NCI-H510A treated with DMSO at 0.1 percent for 48 hours (cell line): ENCODE results near the gene ATPAF1.
A peak's percentile ranks its signal among the peaks of the same experiment; 100 is the strongest.

Experiments
- DNase-seq: peaks from one replicate; lab custom pipeline; 2025; lab: John Stamatoyannopoulos, UW

Gene ATPAF1

GRCh38 chr1:46650491-46650890, 17.7 kb downstream of the ATPAF1 start:
- DNase-seq: no peak

- no peak for DNase-seq
These were observed 18.4 kb downstream of the ATPAF1 start for GRCh38 chr1:46649764-46650163.

GRCh38 chr1:46647611-46648010, 20.6 kb downstream of the ATPAF1 start:
- DNase-seq: no peak

DNA sequence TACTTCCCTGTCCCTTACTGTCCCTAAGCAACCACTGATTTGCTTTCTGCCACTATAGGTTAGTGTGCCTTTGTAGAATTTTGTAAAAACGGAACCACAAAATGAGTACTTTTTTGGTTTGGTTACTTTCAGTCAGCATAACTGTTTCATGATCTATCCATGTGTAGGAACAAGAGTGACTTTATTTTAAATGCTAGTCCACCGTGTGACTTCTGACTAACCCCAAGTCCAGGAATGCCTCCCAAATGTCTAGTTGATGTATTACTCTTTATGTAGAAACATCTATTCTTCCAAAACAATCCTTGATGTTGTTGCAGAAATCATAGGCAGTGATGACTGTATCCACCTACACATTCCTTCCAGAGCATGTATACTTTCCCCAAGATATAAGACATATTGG, 21.3 kb downstream of the ATPAF1 start:
- no peak for DNase-seq

- no peak for DNase-seq
These were observed 21.8 kb downstream of the ATPAF1 start for GRCh38 chr1:46646331-46646730.

DNA sequence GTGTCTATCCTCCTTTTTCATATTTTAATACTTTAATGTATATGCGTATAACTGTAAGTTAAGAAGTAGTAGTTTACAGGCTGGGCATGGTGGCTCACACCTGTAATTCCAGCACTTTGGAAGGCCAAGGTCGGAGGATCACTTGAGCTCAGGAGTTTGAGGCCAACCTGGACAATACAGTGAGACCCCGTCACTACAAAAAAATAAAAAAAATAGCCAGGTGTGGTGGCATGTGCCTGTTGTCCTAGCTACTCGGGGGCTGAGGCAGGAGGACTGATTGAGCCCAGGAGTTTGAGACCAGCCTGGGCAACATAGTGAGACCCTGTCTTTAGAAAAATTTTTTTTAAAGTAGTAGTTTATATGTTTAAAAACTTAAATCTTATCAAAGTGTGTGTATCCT, 22.3 kb downstream of the ATPAF1 start:
- no peak for DNase-seq

DNA sequence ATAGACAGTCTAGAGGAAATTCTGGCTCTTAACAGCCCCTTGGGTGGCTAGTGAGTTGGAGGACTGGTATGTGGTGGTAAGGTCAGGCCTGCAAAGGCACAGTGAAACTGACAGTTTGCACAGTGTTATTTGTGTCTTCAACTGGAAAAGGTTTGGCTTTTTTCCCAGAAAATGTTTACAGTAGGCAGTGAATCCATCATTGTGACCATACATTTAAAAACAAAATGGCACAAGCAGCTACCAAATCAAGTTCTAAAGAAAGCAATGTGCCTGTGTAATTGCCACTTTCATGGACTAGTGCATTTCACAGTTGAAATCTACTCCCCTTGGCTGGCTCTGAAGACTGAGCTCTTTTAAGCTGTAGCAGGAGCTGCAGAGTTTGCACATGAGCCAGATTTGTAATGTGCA, 24.8 kb downstream of the ATPAF1 start:
- peak; percentile 55 for DNase-seq

DNA sequence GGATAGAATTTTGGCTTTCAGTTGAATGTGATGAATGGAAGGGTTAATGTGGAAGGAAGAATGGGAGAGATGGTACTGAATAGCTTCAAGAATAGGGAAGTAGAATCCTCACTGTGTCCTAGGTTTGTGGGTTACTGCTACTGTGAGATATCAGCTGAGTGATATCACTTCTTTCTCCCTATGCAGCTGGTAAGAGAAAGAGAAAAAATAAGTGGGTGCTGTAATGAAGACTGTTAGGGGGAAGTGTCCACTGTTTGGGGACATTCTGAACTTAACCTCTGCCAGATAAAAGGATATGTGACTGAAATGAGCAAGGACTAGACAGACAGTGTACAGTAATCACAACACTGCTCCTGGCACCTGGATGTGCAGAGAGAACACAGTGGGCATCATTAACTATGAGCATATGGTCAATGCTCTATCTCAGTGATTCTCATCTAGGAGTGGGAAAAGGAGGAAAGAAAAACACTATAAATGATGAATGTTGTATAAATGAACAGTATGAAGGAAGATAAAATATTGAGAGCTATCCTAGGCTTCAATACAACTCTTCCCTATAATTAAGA, 26.0 kb downstream of the ATPAF1 start:
- DNase-seq: no peak

DNA sequence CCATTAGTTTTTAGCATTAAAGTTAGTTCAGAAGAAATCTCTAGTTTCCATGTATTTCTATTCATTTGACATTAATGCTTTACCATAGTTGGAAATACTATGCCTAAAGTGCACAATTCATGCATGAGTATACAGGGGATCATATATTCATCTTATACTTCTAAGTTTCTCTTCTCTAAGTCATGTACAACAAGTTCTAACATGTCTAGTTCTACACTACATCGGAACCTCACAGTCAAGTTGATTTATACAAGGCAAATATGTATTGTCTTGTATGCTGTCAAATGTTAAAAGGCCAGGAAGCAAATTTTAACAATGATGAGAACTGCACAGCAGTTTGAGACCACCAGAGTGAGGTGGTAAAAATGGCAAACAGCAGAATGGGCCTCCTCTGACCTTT, 28.6 kb downstream of the ATPAF1 start:
- no peak for DNase-seq

DNA sequence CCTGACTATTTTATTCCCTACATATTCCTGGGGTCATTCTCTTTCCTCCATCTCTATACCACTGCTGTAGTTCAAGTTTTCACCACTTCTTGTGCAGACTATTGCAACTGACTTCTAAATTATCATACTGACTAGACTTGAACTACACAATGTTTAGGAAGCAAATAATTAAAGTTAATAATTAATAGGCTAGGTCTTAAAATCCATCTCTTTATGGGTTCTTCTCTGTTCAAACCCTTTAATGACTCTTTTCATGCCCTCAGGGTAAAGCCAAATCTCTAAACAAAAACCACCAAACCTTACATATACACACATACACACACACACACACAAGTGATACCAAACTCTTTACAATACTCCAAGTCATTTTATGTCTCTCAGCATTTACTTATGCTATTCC, 29.2 kb downstream of the ATPAF1 start:
- DNase-seq: no peak

GRCh38 chr1:46637444-46638083, 30.6 kb downstream of the ATPAF1 start:
- DNase-seq: no peak

DNA sequence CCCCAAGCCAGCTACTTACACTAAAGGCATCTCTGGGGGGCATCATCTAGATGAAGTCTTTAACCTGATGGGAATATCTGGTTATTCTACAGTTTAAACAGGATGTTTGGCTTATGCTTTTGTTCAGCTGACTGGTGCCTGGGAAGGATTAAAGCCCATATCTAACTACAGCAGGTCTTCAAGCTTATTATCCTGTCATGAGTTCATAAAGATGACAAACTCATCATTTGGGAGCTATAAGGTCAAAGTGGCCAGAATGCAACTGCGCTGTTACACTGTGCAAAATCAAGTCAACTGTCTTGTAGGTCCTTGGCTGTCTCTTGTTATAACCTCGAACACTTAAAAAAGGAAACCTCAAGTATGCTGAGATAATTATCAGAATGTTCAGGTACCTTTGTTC, 33.0 kb downstream of the ATPAF1 start:
- DNase-seq: no peak

DNA sequence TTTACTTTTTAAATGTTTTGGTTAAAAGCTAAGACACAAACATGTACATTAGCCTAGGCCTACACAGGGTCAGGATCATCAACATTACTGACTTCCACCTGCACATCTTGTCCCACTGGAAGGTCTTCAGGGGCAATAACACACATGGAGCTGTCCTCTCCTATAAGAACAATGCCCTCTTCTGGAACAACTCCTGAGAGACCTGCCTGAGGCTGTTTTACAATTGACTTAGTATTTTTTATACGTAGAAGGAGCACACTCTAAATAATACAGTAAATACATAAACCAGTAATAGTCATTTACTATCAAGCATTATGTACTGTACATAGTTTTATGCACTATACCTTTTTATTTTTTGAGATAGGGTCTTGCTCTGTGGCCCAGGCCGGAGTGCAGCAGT, 37.4 kb downstream of the ATPAF1 start:
- no peak for DNase-seq

GRCh38 chr1:46623743-46624644, 44.2 kb downstream of the ATPAF1 start:
- no peak for DNase-seq

GRCh38 chr1:46622344-46622743, 45.8 kb downstream of the ATPAF1 start:
- DNase-seq: no peak

DNA sequence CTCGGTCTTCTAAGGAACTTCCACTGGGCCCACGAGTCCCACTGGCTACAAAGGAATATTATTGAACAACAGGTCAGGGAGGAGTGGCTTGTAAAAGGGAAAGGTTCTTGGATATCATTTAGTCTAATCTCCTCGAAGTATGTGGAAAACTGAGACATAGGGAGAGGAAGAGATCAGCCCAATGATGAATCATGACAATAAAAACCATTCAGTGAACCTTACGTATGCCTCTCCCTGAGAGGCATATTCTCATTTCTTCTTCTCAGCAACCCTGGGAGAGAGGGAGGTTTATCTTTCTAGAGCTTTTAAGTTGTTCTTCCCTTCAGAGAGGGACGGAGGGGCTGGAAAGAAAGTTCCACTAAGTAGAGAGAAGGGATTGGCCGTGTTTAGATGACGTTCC, 46.2 kb downstream of the ATPAF1 start:
- DNase-seq: no peak

DNA sequence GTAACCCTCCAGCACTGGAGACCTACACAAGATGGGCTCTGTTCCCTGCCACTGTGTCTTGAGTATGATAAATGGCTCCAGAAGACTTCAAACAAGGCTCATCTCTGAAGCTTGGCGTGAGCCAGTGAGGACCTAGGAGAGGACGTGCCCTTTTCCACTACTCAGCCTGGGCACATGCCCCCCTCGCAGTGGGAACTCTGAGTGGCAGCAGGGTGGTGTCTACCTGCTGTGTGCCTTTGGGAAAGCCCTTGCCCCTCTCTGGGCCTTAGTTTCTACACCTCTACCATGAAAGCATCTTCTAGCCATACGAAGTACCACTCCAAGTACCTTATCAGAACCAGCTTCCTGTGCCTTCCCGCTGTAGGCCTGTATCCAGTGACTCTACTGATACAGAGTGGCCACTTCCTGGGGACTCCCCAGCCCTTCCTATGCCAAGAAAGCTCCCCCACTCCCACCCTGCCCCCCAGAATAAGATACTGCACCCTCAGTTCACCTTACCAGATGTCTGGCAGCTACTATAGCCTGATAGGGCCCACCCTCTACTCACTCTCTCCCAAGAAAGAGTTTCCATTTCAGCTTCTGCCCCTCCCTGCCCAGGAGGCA, 48.4 kb downstream of the ATPAF1 start:
- no peak for DNase-seq

GRCh38 chr1:46618754-46619415, 49.3 kb downstream of the ATPAF1 start:
- no peak for DNase-seq

GRCh38 chr1:46617833-46618232, 50.3 kb downstream of the ATPAF1 start:
- DNase-seq: no peak

DNA sequence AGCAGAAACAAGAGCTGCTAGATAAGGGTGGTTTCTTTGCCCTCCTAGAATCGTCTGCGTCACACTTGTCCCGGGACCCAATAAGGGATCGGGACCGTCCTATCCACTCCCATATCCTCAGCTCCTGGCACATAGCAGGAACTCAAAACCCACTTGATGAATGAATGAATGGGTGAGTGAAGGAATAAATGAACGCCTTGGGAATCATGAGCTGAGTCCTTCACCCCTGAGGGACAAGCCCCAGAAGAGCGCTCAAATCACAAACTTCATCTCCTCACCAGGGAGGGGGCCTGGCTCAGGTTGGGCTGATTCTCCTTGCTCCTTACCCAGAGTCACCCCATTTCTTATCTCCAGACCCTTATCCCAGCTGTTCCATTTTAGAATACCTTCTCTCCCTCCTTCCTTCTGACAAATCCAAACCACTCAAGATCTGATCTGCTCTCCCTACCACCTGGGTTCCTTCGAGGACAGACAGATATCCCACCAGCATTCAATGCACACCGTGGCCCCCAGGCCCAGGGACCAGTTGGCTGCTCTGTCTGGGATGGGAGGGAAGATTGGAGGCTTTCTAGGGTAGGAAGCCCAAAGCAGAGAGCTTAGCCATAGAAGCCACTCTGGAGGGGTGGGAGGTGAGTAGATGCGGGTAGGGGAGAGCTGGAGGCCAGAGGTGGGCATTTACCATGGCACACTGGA, 50.9 kb downstream of the ATPAF1 start:
- no peak for DNase-seq

DNA sequence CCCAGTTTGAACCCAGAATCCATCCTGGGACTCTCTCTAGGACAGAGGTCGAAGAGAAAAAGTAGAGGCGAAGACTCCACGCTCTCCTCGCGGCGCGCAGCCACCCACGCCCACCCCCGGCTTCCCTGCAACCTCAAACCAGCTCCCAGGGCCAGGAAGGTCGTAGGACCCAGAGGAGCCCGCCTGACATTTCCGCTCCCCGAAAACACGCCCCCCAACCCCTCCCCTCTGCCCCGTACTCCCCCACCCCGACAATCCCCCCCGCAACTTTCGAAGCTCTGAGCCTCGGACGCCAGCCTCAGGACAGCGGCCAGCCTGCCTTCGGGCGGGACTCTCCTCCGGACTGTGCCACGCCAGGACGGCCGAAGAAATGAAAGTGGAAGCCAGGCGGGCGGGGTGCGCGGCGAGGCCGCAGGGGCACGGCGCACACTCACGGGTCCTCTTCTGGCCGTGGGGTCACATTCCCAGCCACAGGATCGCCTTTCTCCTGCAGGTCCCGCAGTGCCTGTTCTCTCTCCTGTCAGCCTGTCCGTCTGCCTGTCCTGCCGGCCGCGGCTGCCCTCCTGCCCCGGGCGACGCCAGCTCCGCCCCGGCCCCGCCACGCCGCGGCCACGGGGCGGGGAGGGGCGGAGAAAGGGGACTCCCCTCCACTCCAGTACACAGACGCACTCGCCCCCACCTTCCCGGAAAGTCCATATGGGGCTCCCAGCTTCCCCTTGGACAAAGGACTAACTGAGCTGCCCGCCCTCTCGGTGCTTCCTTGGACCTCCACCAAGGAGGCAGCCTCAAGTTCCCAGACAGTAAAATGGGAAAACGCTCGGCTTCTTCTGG, 51.7 kb downstream of the ATPAF1 start, which contains the start of gene MOB3C:
Gene MOB3C, minus strand, starts transcription at position 535 of the 831 bp plus-strand sequence. CDS start 3,490 bp downstream, outside the sequence.
- no peak for DNase-seq
